Progenitor cell of endocrine pancreas (in vitro differentiated cells): ENCODE measurements around the gene SLC37A2. TPM values are rescaled to one million over a fixed set of nuclear protein-coding genes. Genes with fewer than 3 reads are reported as not detected.

Source experiments
- DNase-seq: peaks from one replicate; pipeline ENCODE4 v3.0.0; 2021; ENCODE audit warnings: low spot score; ENCODE audit not compliant: unreplicated experiment
- H3K27ac Mint-ChIP-seq: 2 replicates; pipeline ENCODE4 v1.8.0; 2021; ENCODE audit warnings: mild to moderate bottlenecking, moderate library complexity, mixed read lengths
- H3K27me3 Mint-ChIP-seq: 2 replicates; pipeline ENCODE4 v1.8.0; 2021; ENCODE audit warnings: mixed read lengths
- H3K36me3 Mint-ChIP-seq: 2 replicates; pipeline ENCODE4 v1.8.0; 2022; ENCODE audit warnings: mixed read lengths; ENCODE audit not compliant: insufficient read depth
- H3K4me1 Mint-ChIP-seq: 2 replicates; pipeline ENCODE4 v1.8.0; 2021; ENCODE audit warnings: low read depth, mixed read lengths
- H3K4me3 Mint-ChIP-seq: 2 replicates; pipeline ENCODE4 v1.8.0; 2021; ENCODE audit warnings: low read depth, mild to moderate bottlenecking, moderate library complexity, mixed read lengths
- H3K9me3 Mint-ChIP-seq: 2 replicates; pipeline ENCODE4 v1.8.0; 2021; ENCODE audit warnings: low read depth, mixed read lengths
- total RNA-seq: library from RNA; stranded (reverse); gene quantifications from 2 replicates; pipeline ENCODE4 v1.2.1, GENCODE V29; 2021
- TF ChIP-seq, protein P1 (sequence below): fragments of 200-600 bp; sonication (generic); IDR thresholded peaks from one replicate; pipeline ENCODE4 v1.5.0; 2021; ENCODE audit warnings: antibody characterized with exemption, mild to moderate bottlenecking; ENCODE audit not compliant: unreplicated experiment

The SLC37A2 gene
- total RNA-seq, 1 donor from 2014 or later, result 0.62 TPM

DNA sequence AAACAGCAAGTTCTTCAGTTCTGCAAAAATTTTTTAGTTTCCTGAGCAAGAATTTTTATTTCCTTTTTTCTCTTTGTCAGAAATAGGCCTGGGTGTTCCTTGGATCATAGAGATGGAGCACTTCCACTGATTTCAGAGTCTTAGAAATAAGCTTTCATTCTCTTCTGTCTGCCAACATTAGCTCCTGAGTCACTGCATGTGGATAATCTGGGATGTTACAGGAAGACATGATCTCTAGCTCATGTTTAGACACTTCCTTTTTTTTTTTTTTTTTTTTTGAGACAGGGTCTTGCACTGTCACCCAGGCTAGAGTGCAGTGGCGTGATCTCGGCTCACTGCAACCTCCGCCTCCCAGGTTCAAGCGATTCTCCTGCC is 61.5 kb downstream of the SLC37A2 start:
- DNase-seq, result no peak
- Mint-ChIP-seq H3K4me3 (no peak overlapping the region), H3K36me3 (no peaks in the 10 kb centered on the region), H3K27me3 (peaks cover 16% of the 10 kb centered on the region), H3K4me1 (peaks cover 12% of the 10 kb centered on the region), H3K27ac (no peak overlapping the region), H3K9me3 (no peaks in the 10 kb centered on the region)
- TF ChIP-seq, protein P1, sequence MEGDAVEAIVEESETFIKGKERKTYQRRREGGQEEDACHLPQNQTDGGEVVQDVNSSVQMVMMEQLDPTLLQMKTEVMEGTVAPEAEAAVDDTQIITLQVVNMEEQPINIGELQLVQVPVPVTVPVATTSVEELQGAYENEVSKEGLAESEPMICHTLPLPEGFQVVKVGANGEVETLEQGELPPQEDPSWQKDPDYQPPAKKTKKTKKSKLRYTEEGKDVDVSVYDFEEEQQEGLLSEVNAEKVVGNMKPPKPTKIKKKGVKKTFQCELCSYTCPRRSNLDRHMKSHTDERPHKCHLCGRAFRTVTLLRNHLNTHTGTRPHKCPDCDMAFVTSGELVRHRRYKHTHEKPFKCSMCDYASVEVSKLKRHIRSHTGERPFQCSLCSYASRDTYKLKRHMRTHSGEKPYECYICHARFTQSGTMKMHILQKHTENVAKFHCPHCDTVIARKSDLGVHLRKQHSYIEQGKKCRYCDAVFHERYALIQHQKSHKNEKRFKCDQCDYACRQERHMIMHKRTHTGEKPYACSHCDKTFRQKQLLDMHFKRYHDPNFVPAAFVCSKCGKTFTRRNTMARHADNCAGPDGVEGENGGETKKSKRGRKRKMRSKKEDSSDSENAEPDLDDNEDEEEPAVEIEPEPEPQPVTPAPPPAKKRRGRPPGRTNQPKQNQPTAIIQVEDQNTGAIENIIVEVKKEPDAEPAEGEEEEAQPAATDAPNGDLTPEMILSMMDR, result no peak

DNA sequence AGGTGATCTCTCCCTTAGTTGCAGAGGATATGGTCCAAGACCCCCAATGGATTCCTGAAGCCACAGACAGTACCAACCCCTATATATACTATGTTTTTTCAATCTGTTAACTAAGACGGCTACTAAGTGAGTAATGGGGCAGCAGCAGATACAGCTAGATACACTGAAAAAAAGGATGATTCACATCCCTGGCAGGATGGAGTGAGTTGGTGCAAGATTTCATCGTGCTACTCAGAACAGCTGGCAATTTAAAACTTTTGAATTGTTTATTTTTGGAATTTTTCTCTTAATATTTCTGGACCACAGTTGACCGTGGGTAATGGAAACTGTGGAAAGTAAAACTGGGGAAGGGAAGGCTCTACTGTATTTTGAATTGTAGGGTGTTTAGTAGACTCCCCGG is 65.3 kb downstream of the SLC37A2 start:
- Mint-ChIP-seq H3K4me1 (peaks cover 7% of the 10 kb centered on the region), H3K9me3 (no peaks in the 10 kb centered on the region), H3K27ac (no peak overlapping the region), H3K36me3 (no peaks in the 10 kb centered on the region), H3K4me3 (no peak overlapping the region), H3K27me3 (peaks cover 19% of the 10 kb centered on the region)
- TF ChIP-seq, protein P1, result no peak
- no peak for DNase-seq

DNA sequence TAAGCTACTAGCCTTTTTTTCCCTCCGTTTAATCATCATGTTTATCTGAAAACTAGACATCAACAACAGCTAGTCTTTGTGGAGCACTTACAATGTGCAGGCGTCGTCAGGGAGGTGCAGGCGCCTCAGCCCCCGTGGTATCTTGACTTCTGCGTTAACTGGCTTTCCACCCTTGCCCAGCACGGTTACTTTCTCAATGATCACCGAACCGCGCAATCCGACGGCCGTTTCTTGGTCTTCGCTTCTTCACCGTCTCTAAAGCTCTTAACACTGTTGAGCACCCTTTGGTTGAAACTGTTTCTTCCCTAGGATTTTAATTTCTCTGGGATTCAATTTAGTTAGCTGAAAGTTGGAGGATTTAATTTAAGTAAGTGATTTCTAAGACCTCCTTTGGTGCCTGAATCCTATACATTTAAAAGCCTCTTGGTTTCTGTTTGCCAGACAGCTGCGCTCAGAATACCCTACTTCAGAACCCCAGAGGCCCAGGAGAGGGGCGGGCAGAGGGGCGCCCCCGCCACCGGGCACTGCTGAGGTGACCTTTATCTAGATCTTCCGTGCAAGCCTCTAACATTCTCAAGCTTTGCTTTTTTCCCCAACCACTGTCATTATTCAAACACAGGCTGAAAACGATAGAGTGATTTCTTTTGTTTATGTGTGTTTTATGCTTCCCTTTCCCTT is 66.3 kb downstream of the SLC37A2 start:
- Mint-ChIP-seq H3K4me1 (no peaks in the 10 kb centered on the region), H3K9me3 (no peaks in the 10 kb centered on the region), H3K4me3 (no peak overlapping the region), H3K36me3 (no peaks in the 10 kb centered on the region), H3K27me3 (peaks cover 23% of the 10 kb centered on the region), H3K27ac (no peak overlapping the region)
- DNase-seq, result no peak
- TF ChIP-seq, protein P1, result no peak

DNA sequence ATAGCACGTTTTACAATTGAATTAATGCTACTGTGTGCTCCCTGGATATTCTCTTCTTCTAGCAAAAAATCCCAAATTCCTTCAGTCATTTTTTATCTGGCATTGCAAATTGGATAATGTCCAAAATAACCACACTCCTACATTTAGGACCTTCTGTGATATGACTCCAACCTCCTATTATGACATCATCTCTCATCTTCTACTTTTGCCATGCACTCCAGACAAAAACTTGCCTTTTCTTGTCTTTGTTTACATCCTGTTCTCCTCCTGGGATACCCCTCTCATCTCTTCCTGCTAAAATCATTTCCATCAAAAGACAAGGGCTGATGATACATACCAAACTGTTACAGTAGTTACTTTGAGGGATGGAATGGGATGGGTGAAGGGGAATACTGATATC is 69.0 kb downstream of the SLC37A2 start:
- DNase-seq, result no peak
- Mint-ChIP-seq H3K9me3 (no peaks in the 10 kb centered on the region), H3K4me3 (no peak overlapping the region), H3K27me3 (peaks cover 20% of the 10 kb centered on the region), H3K36me3 (no peaks in the 10 kb centered on the region), H3K4me1 (no peaks in the 10 kb centered on the region), H3K27ac (no peak overlapping the region)
- TF ChIP-seq, protein P1, result no peak

DNA sequence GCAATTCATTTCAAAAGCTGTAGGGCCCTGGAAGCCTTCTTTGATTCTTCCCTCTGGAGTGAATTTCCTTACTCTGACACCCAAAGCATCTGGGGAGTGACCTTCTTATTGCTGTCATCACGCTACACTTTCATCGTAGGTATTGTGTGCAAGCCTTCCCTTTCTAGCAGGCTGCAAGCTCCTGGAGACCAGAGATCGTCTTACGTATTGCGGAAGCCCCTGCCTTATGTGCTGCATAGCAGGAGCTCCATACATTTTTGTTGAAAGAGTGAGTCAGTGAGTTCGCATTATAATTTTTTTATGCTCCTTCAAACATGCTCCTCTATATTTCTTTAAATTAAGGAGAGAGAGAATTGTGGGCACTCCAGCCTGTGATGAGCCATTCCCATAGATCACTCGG is 69.5 kb downstream of the SLC37A2 start:
- Mint-ChIP-seq H3K4me3 (no peak overlapping the region), H3K9me3 (no peaks in the 10 kb centered on the region), H3K4me1 (no peaks in the 10 kb centered on the region), H3K36me3 (no peaks in the 10 kb centered on the region), H3K27ac (no peak overlapping the region), H3K27me3 (peaks cover 17% of the 10 kb centered on the region)
- DNase-seq, result no peak
- TF ChIP-seq, protein P1, result no peak
